CD4-positive, alpha-beta memory T cell (primary cell): ENCODE results near the gene SUSD4. TPM values are rescaled to one million over a fixed set of nuclear protein-coding genes. Genes with fewer than 3 reads are reported as not detected.
A peak's percentile ranks its signal among the peaks of the same experiment; 100 is the strongest.

Experiments
- CTCF ChIA-PET: fragments of 350-600 bp; sonication (Branson Sonifier 250); formaldehyde crosslinking; loops from one replicate; lab custom pipeline; 2021; ENCODE audit warnings: inconsistent platforms; ENCODE audit not compliant: partially characterized antibody; lab: Charles Lee
- POLR2A ChIA-PET: fragments of 350-600 bp; sonication (Branson Sonifier 250); formaldehyde crosslinking; loops from one replicate; lab custom pipeline; 2021; ENCODE audit not compliant: partially characterized antibody; lab: Charles Lee
- DNase-seq, 5 donors: peaks; one replicate each; pipeline versions ENCODE4 v3.0.0 to v3.0.0-alpha.2; 2020 to 2022; ENCODE audit warnings: mixed read lengths in 1 of 5
- H3K27ac ChIP-seq: one replicate; pipeline ENCODE4 v1.7.0; 2013; ENCODE audit warnings: low read depth, low read length
- H3K27me3 ChIP-seq: 2 replicates; pipeline ENCODE4 v1.7.0; 2013; ENCODE audit warnings: mild to moderate bottlenecking, low read length, moderate library complexity; ENCODE audit not compliant: insufficient read depth
- H3K36me3 ChIP-seq: 2 replicates; pipeline ENCODE4 v1.7.0; 2013; ENCODE audit warnings: mild to moderate bottlenecking, low read length, moderate library complexity; ENCODE audit not compliant: insufficient read depth
- H3K4me1 ChIP-seq: 2 replicates; pipeline ENCODE4 v1.7.0; 2013; ENCODE audit warnings: mild to moderate bottlenecking, low read length, moderate library complexity; ENCODE audit not compliant: insufficient read depth
- H3K4me3 ChIP-seq, 2 donors: one replicate each; pipeline ENCODE4 v1.7.0; 2013; ENCODE audit warnings: low read length in 2 of 2, mild to moderate bottlenecking in 1 of 2
- H3K9me3 ChIP-seq, 2 donors: one replicate each; pipeline ENCODE4 v1.7.0; 2013; ENCODE audit warnings: low read length in 2 of 2, control low read depth in 1 of 2; ENCODE audit not compliant: control insufficient read depth in 1 of 2
- H3K27ac Mint-ChIP-seq, 7 donors: one replicate each; pipeline ENCODE4 v1.8.0; 2020 to 2021; ENCODE audit warnings: mixed read lengths in 7 of 7, mild to moderate bottlenecking in 6 of 7, inconsistent platforms in 3 of 7, moderate library complexity in 3 of 7
- H3K27me3 Mint-ChIP-seq, 2 donors: one replicate each; pipeline ENCODE4 v1.8.0; 2020 to 2021; ENCODE audit warnings: mixed read lengths in 2 of 2
- H3K36me3 Mint-ChIP-seq, 2 donors: one replicate each; pipeline ENCODE4 v1.8.0; 2020 to 2021; ENCODE audit warnings: mixed read lengths in 2 of 2, inconsistent platforms in 1 of 2, mild to moderate bottlenecking in 1 of 2
- H3K4me1 Mint-ChIP-seq, 4 donors: one replicate each; pipeline ENCODE4 v1.8.0; 2020 to 2021; ENCODE audit warnings: mixed read lengths in 4 of 4, mild to moderate bottlenecking in 1 of 4
- H3K4me3 Mint-ChIP-seq, 8 donors: one replicate each; pipeline ENCODE4 v1.8.0; 2020 to 2021; ENCODE audit warnings: mixed read lengths in 8 of 8, mild to moderate bottlenecking in 7 of 8, moderate library complexity in 6 of 8, inconsistent platforms in 3 of 8
- H3K9me3 Mint-ChIP-seq, 8 donors: one replicate each; pipeline ENCODE4 v1.8.0; 2020 to 2021; ENCODE audit warnings: mixed read lengths in 8 of 8, mild to moderate bottlenecking in 5 of 8, inconsistent platforms in 3 of 8, moderate library complexity in 1 of 8
- intact Hi-C: fragments of 100-400 bp; cut with micrococcal nuclease; formaldehyde crosslinking; loops from one replicate; pipeline ENCODE4 v1.15.1; 2023
- polyA plus RNA-seq, 2 donors: library from polyadenylated mRNA; unstranded; fragments of 300-500 nt; fragmentation: Illumina TruSeq; gene quantifications; one replicate each; pipeline ENCODE4 v1.2.3, GENCODE V29; 2021
- total RNA-seq, 2 experiments: library from RNA; stranded (reverse); gene quantifications; one replicate each; pipeline ENCODE4 v1.2.3, GENCODE V29; 2021

The SUSD4 gene
- total and polyA plus RNA-seq, 4 experiments from 2014 or later: 2.9 to 18.5 (median 6.2) TPM

- no peak overlapping the region for H3K27ac ChIP-seq
- Mint-ChIP-seq H3K27me3 (no peaks in the 10 kb centered on the region), H3K36me3 (no peaks in the 10 kb centered on the region), H3K27ac (peak overlapping the region; percentile 6 to 93 (median 60)), H3K4me1 (peaks cover 25 to 53% (median 37%) of the 10 kb centered on the region in 4 donors), H3K9me3 (no peaks in the 10 kb centered on the region), H3K4me3 (peak overlapping the region; percentile 23 to 78 (median 56))
- no peaks in the 10 kb centered on the region for H3K27me3 ChIP-seq
- no peaks in the 10 kb centered on the region for H3K9me3 ChIP-seq
- intact Hi-C loops: loop anchor here (5.0 to 10.0 kb wide), 2 partner anchors 45 to 172 kb away; partner anchors contain the start of gene SUSD4
- DNase-seq: peak; percentile 33 to 68 (median 41)
- ChIA-PET POLR2A (interaction anchor here (1.2 kb wide), 1 partner anchor 174 kb away, joined by 3 read pairs; the partner anchor contains the start of gene SUSD4), CTCF (interaction anchor here (1.5 kb wide), 1 partner anchor 66 kb away, joined by 3 read pairs; no protein-coding TSS in a partner anchor)
- peaks cover 36% of the 10 kb centered on the region for H3K4me1 ChIP-seq
- H3K36me3 ChIP-seq: no peaks in the 10 kb centered on the region
- H3K4me3 ChIP-seq: no peak overlapping the region
Observed at GRCh38 chr1:223189903-223190724, 173.9 kb downstream of the SUSD4 start.

- Mint-ChIP-seq H3K4me1 (peaks cover 26 to 57% (median 37%) of the 10 kb centered on the region in 4 donors), H3K36me3 (no peaks in the 10 kb centered on the region), H3K27me3 (no peaks in the 10 kb centered on the region), H3K27ac (peak overlapping the region in 3 of 7 donors; percentile 14 to 93 (median 87)), H3K4me3 (peak overlapping the region in 3 of 8 donors; percentile 55 to 78 (median 56)), H3K9me3 (no peaks in the 10 kb centered on the region)
- POLR2A ChIA-PET: interaction anchor here (1.2 kb wide), 1 partner anchor 174 kb away, joined by 3 read pairs; the partner anchor contains the start of gene SUSD4
- Histone ChIP-seq H3K27ac (no peak overlapping the region), H3K36me3 (no peaks in the 10 kb centered on the region), H3K4me3 (no peak overlapping the region), H3K27me3 (no peaks in the 10 kb centered on the region), H3K9me3 (no peaks in the 10 kb centered on the region), H3K4me1 (peaks cover 36% of the 10 kb centered on the region)
- CTCF ChIA-PET: interaction anchor here (1.5 kb wide), 1 partner anchor 65 kb away, joined by 3 read pairs; no protein-coding TSS in a partner anchor
- intact Hi-C loops: loop anchor here (10.0 kb wide), 1 partner anchor 45 kb away; no protein-coding TSS in a partner anchor
- no peak for DNase-seq
Observed at GRCh38 chr1:223189525-223189902, 174.5 kb downstream of the SUSD4 start.

DNA sequence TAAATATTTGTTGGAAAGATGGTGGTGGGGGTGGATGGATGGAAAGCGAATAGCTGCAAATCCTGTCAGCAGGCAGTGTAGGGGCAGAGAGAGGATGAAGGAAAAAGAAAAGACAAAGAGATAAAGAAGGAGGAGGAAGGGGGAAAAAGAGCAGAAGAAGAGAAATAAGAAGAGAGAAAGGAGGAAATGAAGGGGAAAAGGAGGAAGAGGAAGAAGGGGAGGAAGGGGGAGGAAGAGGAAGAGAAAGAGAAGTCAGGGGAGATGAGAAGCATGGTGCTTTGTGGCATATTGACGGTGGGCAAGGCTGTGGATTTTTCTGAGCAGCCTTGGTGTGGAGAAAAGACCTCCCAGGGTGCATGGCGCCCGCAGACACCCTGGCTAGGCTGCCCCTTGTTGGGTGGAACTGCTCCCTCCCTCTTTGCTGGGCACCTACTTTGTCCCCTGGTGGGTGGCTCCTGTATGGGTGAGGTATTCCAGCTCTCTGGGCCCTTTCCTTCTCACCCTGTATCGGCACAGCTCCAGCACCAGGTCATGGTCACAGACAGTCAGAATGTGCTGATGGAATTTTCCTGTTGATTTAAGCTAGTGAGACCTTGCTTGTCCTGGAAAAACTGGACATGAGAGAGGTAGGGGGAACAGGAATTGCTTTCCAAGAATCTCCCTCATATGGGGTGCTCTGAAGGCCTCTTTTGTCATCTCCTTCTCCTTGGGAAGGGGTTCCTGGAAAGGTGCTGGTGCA is 175.2 kb downstream of the SUSD4 start:
- Mint-ChIP-seq H3K4me1 (peaks cover 28 to 62% (median 38%) of the 10 kb centered on the region in 4 donors), H3K27ac (peak overlapping the region in 3 of 7 donors; percentile 2 to 69 (median 56)), H3K36me3 (no peaks in the 10 kb centered on the region), H3K4me3 (peak overlapping the region in 3 of 8 donors; percentile 2 to 43 (median 31)), H3K27me3 (no peaks in the 10 kb centered on the region), H3K9me3 (no peaks in the 10 kb centered on the region)
- intact Hi-C loops: loop anchor here (10.0 kb wide), 1 partner anchor 46 kb away; no protein-coding TSS in a partner anchor
- no peaks in the 10 kb centered on the region for H3K27me3 ChIP-seq
- no peaks in the 10 kb centered on the region for H3K36me3 ChIP-seq
- no peak overlapping the region for H3K4me3 ChIP-seq
- H3K9me3 ChIP-seq: no peaks in the 10 kb centered on the region
- ChIA-PET POLR2A (interaction anchor here (0.7 to 1.2 kb wide), 2 partner anchors 175 to 825 kb away, joined by 3 read pairs; partner anchors contain the start of gene SUSD4), CTCF (interaction anchor here (1.5 kb wide), 1 partner anchor 65 kb away, joined by 3 read pairs; no protein-coding TSS in a partner anchor)
- H3K27ac ChIP-seq: no peak overlapping the region
- no peak for DNase-seq
- peaks cover 42% of the 10 kb centered on the region for H3K4me1 ChIP-seq

DNA sequence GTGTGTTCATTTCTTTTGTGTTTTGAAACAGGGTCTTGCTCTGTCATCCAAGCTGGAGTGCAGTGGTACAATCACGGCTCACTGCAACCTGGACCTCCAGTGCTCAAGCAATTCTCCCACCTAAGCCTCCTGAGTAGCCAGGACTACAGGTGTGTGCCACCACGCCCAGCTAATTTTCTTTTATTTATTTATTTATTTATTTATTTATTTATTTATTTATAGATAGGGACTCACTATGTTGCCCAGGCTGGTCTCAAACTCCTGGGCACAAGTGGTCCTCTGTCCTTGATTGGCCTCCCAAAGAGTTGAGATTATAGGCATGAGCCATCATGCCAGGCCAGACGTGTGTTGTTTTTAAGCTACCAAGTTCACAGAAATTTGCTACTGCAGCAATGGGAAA is 177.2 kb downstream of the SUSD4 start:
- peaks cover 0 to 2% (median 0%) of the 10 kb centered on the region in 8 donors for H3K9me3 Mint-ChIP-seq
- no peaks in the 10 kb centered on the region for H3K36me3 Mint-ChIP-seq
- Histone ChIP-seq H3K27me3 (no peaks in the 10 kb centered on the region), H3K9me3 (no peaks in the 10 kb centered on the region), H3K27ac (no peak overlapping the region), H3K4me3 (no peak overlapping the region), H3K4me1 (peaks cover 45% of the 10 kb centered on the region), H3K36me3 (no peaks in the 10 kb centered on the region)
- H3K4me1 Mint-ChIP-seq: peaks cover 29 to 64% (median 41%) of the 10 kb centered on the region in 4 donors
- ChIA-PET POLR2A (no interaction called here), CTCF (interaction anchor here (1.3 kb wide), 1 partner anchor 64 kb away, joined by 3 read pairs; no protein-coding TSS in a partner anchor)
- H3K27me3 Mint-ChIP-seq: no peaks in the 10 kb centered on the region
- DNase-seq: no peak
- no peak overlapping the region for H3K4me3 Mint-ChIP-seq
- H3K27ac Mint-ChIP-seq: no peak overlapping the region
- intact Hi-C loops: loop anchor here (10.0 kb wide), 1 partner anchor 48 kb away; no protein-coding TSS in a partner anchor

DNA sequence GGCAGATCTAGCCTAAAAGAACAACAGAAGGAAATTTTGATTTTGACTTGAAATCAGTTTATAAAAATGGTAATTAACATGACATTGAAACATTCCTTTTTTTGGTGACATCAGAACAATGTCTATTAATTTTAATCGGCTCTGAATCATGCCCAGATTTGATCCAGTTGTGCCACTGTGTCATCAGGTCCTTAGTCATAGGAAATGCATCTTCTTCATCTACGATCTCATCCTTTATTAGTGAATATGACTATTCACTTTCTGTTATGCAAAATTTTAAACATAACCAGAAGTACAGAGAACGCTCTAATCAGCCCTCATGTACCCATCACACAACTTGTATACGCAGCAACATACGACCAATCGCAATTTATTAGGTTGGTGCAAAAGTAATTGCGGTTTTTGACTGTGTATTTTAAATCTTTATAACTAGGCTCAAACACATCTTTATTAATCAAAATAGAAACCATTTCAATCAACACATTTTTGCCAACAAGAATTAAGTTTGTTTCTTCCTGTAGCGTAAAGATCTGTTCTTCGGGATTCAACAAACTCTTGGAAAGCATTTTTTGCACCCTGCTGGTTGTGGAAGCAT is 180.6 kb downstream of the SUSD4 start:
- H3K27me3 ChIP-seq: no peaks in the 10 kb centered on the region
- CTCF ChIA-PET: no interaction called here
- no peak for DNase-seq
- H3K9me3 Mint-ChIP-seq: peaks cover 0 to 2% (median 0%) of the 10 kb centered on the region in 8 donors
- H3K4me3 Mint-ChIP-seq: peak overlapping the region in 1 of 8 donors; percentile 32
- POLR2A ChIA-PET: interaction anchor here (1.2 kb wide), 1 partner anchor 28 kb away, joined by 3 read pairs; no protein-coding TSS in a partner anchor
- peaks cover 15 to 41% (median 21%) of the 10 kb centered on the region in 4 donors for H3K4me1 Mint-ChIP-seq
- no peak overlapping the region for H3K27ac ChIP-seq
- H3K9me3 ChIP-seq: no peaks in the 10 kb centered on the region
- no peaks in the 10 kb centered on the region for H3K36me3 Mint-ChIP-seq
- H3K27ac Mint-ChIP-seq: no peak overlapping the region
- H3K4me1 ChIP-seq: peaks cover 11% of the 10 kb centered on the region
- H3K4me3 ChIP-seq: no peak overlapping the region
- H3K36me3 ChIP-seq: no peaks in the 10 kb centered on the region
- intact Hi-C loops: loop anchor here (10.0 kb wide), 1 partner anchor 51 kb away; no protein-coding TSS in a partner anchor
- H3K27me3 Mint-ChIP-seq: peaks cover under 1 to 5% of the 10 kb centered on the region in 2 donors

GRCh38 chr1:223180731-223181321 is 183.2 kb downstream of the SUSD4 start:
- peak overlapping the region in 1 of 8 donors; percentile 0 for H3K4me3 Mint-ChIP-seq
- ChIA-PET POLR2A (no interaction called here), CTCF (interaction anchor here (1.0 to 1.7 kb wide), 2 partner anchors 47 to 87 kb away, joined by 3 to 7 read pairs; no protein-coding TSS in a partner anchor)
- intact Hi-C loops: loop anchor here (10.0 kb wide), 1 partner anchor 54 kb away; no protein-coding TSS in a partner anchor
- Histone ChIP-seq H3K4me1 (peaks cover 9% of the 10 kb centered on the region), H3K4me3 (no peak overlapping the region), H3K36me3 (no peaks in the 10 kb centered on the region), H3K27me3 (no peaks in the 10 kb centered on the region), H3K9me3 (no peaks in the 10 kb centered on the region), H3K27ac (no peak overlapping the region)
- H3K27me3 Mint-ChIP-seq: peaks cover 5% of the 10 kb centered on the region in 2 donors
- peaks cover 10 to 32% (median 12%) of the 10 kb centered on the region in 4 donors for H3K4me1 Mint-ChIP-seq
- H3K9me3 Mint-ChIP-seq: peaks cover 0 to 2% (median 0%) of the 10 kb centered on the region in 8 donors
- H3K36me3 Mint-ChIP-seq: no peaks in the 10 kb centered on the region
- H3K27ac Mint-ChIP-seq: peak overlapping the region in 2 of 7 donors; percentile 42 to 72
- no peak for DNase-seq
